Suprapubic skin (tissue), 4 donors: ENCODE results near the gene ASL.

ENCODE experiments used
- CTCF ChIP-seq, 2 donors: fragments of 200-600 bp in 1 of 2; fragments of 450-650 bp in 1 of 2; sonication (generic) in 1 of 2; IDR thresholded peaks; one replicate each; pipeline ENCODE4 v1.5.1; 2016 to 2019; ENCODE audit warnings: antibody characterized with exemption in 2 of 2, mild to moderate bottlenecking in 1 of 2, moderate library complexity in 1 of 2
- POLR2A ChIP-seq, 2 donors: fragments of 450-650 bp; IDR thresholded peaks; one replicate each; pipeline ENCODE4 v1.6.1; 2017; ENCODE audit warnings: antibody characterized with exemption in 2 of 2, mild to moderate bottlenecking in 2 of 2, moderate library complexity in 2 of 2
- POLR2AphosphoS5 ChIP-seq, 3 donors: sonication (generic); formaldehyde crosslinking; IDR thresholded peaks; one replicate each; pipeline ENCODE4 v1.6.1; 2017; ENCODE audit warnings: antibody characterized with exemption in 3 of 3

GRCh38 chr7:66076462-66077329, 1.1 kb downstream of the ASL start:
- TF ChIP-seq POLR2A (IDR thresholded peaks at IDR 0.05), result no peak
- no peak for TF ChIP-seq CTCF (IDR thresholded peaks at IDR 0.05)
- TF ChIP-seq POLR2AphosphoS5 (IDR thresholded peaks at IDR 0.05), result no peak
